Lung (tissue), 16 donors: ENCODE measurements around the gene ADPRS. TPM values are rescaled to one million over a fixed set of nuclear protein-coding genes. Genes with fewer than 3 reads are reported as not detected.
A peak's percentile ranks its signal among the peaks of the same experiment; 100 is the strongest.

Experiments
- ATAC-seq: fragments of 200-7000 bp; cut with Tn5 transposase; one replicate; pipeline ENCODE4 v1.9.1; 2020; ENCODE audit warnings: moderate number of reproducible peaks; ENCODE audit not compliant: insufficient read depth, low FRiP score
- DNase-seq, 3 donors: peaks; one replicate each; pipeline ENCODE4 v3.0.0-alpha.2; 2013 to 2017
- H3K27ac ChIP-seq, 2 donors: one replicate each; pipeline ENCODE4 v1.5.1; 2013; ENCODE audit warnings: mild to moderate bottlenecking in 2 of 2, moderate library complexity in 2 of 2, control low read depth in 1 of 2, inconsistent platforms in 1 of 2, low read depth in 1 of 2, low read length in 1 of 2
- H3K27me3 ChIP-seq, 3 donors: one replicate each; pipeline ENCODE4 v1.5.1; 2013; ENCODE audit warnings: low read length in 2 of 3; ENCODE audit not compliant: control insufficient read depth in 3 of 3, insufficient read depth in 3 of 3
- H3K36me3 ChIP-seq, 4 donors: one replicate each; pipeline ENCODE4 v1.5.1; 2013; ENCODE audit warnings: low read length in 4 of 4, mild to moderate bottlenecking in 1 of 4, moderate library complexity in 1 of 4; ENCODE audit not compliant: control insufficient read depth in 4 of 4, insufficient read depth in 4 of 4
- H3K4me1 ChIP-seq, 5 donors: one replicate each; pipeline ENCODE4 v1.5.1; 2013; ENCODE audit warnings: low read length in 5 of 5, mild to moderate bottlenecking in 2 of 5, moderate library complexity in 1 of 5; ENCODE audit not compliant: control insufficient read depth in 5 of 5, insufficient read depth in 5 of 5
- H3K4me3 ChIP-seq: one replicate; pipeline ENCODE4 v1.5.1; 2013; ENCODE audit warnings: mild to moderate bottlenecking, control low read depth, moderate library complexity
- H3K9ac ChIP-seq, 2 donors: one replicate each; pipeline ENCODE4 v1.5.1; 2013; ENCODE audit warnings: low read length in 2 of 2, control low read depth in 1 of 2; ENCODE audit not compliant: insufficient read depth in 1 of 2
- H3K9me3 ChIP-seq, 4 donors: one replicate each; pipeline ENCODE4 v1.5.1; 2013; ENCODE audit warnings: low read length in 3 of 4, mild to moderate bottlenecking in 1 of 4, moderate library complexity in 1 of 4; ENCODE audit not compliant: control insufficient read depth in 4 of 4, insufficient read depth in 3 of 4
- WGBS, 2 donors: extraction: QIAGEN DNeasy Blood & Tissue Kit; methylation state at CpG; one replicate each; pipeline ENCODE4 v1.1.7; 2013; 5-methylcytosine and 5-hydroxymethylcytosine counted together
- long read RNA-seq, 5 donors: transcript quantifications; one replicate each; lab custom pipeline, GENCODE V29; 2026
- polyA plus RNA-seq, 2 donors: library from polyadenylated mRNA; stranded (reverse); fragments of 200-250 nt; gene quantifications; one replicate each; pipeline ENCODE4 v1.2.1, GENCODE V29; 2013
- total RNA-seq, 2 donors: library from RNA; depleted of rRNA in 1 of 2; stranded (reverse); fragments of >200 nt in 1 of 2; gene quantifications; one replicate each; pipeline ENCODE4 v1.2.1, GENCODE V29; 2014 to 2021
- TF ChIP-seq, protein P1 (sequence below): IDR thresholded peaks from 2 replicates; pipeline ENCODE4 v1.5.1; 2012; ENCODE audit warnings: mild to moderate bottlenecking; ENCODE audit errors: control extremely low read depth, extremely low read depth
- donor health status: control.
- donor health status: control.
- donor health status: Bipolar disorder and iron deficiency.
- donor health status: healthy.
- donor health status: DM: yes; HTN: yes; CAD: no.

The ADPRS gene, protein sequence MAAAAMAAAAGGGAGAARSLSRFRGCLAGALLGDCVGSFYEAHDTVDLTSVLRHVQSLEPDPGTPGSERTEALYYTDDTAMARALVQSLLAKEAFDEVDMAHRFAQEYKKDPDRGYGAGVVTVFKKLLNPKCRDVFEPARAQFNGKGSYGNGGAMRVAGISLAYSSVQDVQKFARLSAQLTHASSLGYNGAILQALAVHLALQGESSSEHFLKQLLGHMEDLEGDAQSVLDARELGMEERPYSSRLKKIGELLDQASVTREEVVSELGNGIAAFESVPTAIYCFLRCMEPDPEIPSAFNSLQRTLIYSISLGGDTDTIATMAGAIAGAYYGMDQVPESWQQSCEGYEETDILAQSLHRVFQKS
- 10 to 100 TPM; 22.0 to 44.3 TPM for total RNA-seq
- 10 to 100 TPM; 29.9 to 35.2 TPM for polyA plus RNA-seq
- long read RNA-seq, donor 1, transcript ADPRHL2-201 (6 exons, 1,668 nt), result major isoform, 11 of 42 reads
- long read RNA-seq, donor 1, partial matches to known transcripts, result 31 of 42 reads
- long read RNA-seq, donor 1, other reads (novel, unspliced or antisense), result 0 of 42 reads
- long read RNA-seq, donor 2, transcript ADPRHL2-201 (6 exons, 1,668 nt), result major isoform, 6 of 16 reads
- long read RNA-seq, donor 2, partial matches to known transcripts, result 10 of 16 reads
- long read RNA-seq, donor 2, other reads (novel, unspliced or antisense), result 0 of 16 reads
- long read RNA-seq, donor 3, transcript ADPRHL2-201 (6 exons, 1,668 nt), result major isoform, 6 of 17 reads
- long read RNA-seq, donor 3, partial matches to known transcripts, result 11 of 17 reads
- long read RNA-seq, donor 3, other reads (novel, unspliced or antisense), result 0 of 17 reads
- long read RNA-seq, donor 4, partial matches to known transcripts, result 13 of 17 reads
- long read RNA-seq, donor 4, other reads (novel, unspliced or antisense), result 0 of 17 reads
- long read RNA-seq, donor 5, transcript ADPRHL2-201 (6 exons, 1,668 nt), result major isoform, 17 of 42 reads
- long read RNA-seq, donor 5, partial matches to known transcripts, result 25 of 42 reads
- long read RNA-seq, donor 5, other reads (novel, unspliced or antisense), result 0 of 42 reads

DNA sequence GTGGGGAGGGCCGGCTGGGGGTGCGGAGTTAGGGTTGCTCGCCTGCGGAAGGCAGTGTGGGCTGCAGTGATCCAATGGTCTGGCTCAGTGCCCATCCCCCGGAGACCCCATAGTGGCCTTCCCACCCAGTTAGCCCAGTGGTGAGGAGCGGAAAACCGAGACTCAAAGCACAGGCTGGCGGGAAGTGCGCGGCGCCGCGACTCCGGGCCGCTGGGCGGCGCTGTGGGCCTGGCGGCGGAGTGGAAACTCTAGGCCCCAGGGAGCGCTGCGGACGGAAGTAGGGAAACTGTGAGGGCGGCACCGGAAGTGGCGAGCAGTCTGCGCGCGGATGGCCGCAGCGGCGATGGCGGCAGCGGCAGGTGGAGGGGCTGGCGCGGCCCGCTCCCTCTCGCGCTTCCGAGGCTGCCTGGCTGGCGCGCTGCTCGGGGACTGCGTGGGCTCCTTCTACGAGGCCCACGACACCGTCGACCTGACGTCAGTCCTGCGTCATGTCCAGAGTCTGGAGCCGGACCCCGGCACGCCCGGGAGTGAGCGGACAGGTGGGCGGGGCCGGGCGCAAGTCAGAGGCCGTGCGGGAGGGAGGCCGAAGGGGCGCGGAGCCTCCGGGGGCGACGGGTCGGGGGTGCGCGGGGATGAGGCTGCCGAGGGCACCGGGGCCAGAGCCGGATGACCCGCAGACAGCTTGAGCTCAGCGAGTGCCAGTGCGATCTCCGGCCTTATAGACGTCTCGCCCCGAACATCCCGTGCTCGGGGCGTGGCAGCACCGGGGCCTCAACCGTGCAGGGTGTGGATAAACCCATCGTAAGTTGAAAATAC lies at the start of gene ADPRS:
Gene ADPRS, plus strand, starts transcription at position 316 of the 816 bp plus-strand sequence. Its CDS starts 13 bp downstream, at position 329.
- 1% methylated on average over 81 to 84 of the region's 84 CpGs for WGBS, 2 donors
- TF ChIP-seq, protein P1, sequence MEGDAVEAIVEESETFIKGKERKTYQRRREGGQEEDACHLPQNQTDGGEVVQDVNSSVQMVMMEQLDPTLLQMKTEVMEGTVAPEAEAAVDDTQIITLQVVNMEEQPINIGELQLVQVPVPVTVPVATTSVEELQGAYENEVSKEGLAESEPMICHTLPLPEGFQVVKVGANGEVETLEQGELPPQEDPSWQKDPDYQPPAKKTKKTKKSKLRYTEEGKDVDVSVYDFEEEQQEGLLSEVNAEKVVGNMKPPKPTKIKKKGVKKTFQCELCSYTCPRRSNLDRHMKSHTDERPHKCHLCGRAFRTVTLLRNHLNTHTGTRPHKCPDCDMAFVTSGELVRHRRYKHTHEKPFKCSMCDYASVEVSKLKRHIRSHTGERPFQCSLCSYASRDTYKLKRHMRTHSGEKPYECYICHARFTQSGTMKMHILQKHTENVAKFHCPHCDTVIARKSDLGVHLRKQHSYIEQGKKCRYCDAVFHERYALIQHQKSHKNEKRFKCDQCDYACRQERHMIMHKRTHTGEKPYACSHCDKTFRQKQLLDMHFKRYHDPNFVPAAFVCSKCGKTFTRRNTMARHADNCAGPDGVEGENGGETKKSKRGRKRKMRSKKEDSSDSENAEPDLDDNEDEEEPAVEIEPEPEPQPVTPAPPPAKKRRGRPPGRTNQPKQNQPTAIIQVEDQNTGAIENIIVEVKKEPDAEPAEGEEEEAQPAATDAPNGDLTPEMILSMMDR, result peak; percentile 97
- no peaks in the 10 kb centered on the region for H3K27me3 ChIP-seq
- H3K9ac ChIP-seq, result peak within 1 kb of the TSS; percentile 41 to 65
- H3K9me3 ChIP-seq, result no peaks in the 10 kb centered on the region
- peaks cover 3 to 27% (median 23%) of the 10 kb centered on the region in 4 donors for H3K36me3 ChIP-seq
- H3K4me3 ChIP-seq, result peak within 1 kb of the TSS; percentile 94
- ATAC-seq, result peak; percentile 94
- H3K4me1 ChIP-seq, result peaks cover 0 to 19% (median 4%) of the 10 kb centered on the region in 5 donors
- peak within 1 kb of the TSS; percentile 82 to 95 for H3K27ac ChIP-seq
- DNase-seq, result peak; percentile 90 to 95 (median 91)

DNA sequence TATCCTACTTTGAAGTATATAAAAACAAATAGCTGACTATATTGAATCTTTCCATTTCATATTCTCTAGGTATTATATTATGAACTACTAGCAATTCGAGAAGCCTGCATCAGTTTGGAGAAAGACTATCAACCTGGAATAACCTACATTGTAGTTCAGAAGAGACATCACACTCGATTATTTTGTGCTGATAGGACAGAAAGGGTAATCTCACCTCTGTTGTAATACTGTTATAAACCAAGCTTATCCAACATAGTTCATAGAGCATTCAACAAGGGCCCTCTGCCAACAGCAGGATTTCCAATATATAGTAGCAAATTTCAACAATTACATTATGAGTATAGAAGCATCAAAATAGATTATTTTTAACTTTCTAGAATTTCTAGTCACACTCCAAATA lies 48.5 kb upstream of the ADPRS start:
- WGBS, 2 donors, result 93 to 99% methylated on average over 2 of the region's 2 CpGs
- Histone ChIP-seq H3K9ac (no peak overlapping the region), H3K9me3 (no peaks in the 10 kb centered on the region), H3K4me3 (no peak overlapping the region), H3K36me3 (peaks cover 9 to 32% (median 12%) of the 10 kb centered on the region in 4 donors), H3K27me3 (no peaks in the 10 kb centered on the region), H3K27ac (no peak overlapping the region), H3K4me1 (no peaks in the 10 kb centered on the region)
- DNase-seq (no peak), ATAC-seq (no peak)
- TF ChIP-seq, protein P1, result no peak

DNA sequence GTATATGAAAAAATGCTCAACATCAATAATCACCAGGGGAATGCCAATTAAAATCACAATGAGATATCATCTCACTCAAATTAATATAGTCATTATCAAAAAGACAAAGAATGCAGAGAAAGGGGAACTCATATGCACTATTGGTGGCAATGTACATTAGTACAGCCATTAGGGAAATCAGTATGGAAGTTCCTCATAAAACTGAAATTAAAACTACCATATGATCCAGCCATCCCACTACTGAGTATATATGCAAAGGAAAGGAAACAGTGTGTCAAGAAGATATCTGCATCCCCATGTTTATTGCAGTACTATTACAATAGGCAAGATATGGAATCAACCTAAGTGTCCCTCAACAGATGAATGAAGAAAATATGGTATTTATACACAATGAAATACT lies 36.9 kb upstream of the ADPRS start:
- H3K27me3 ChIP-seq, result no peaks in the 10 kb centered on the region
- H3K36me3 ChIP-seq, result peaks cover 12 to 39% (median 22%) of the 10 kb centered on the region in 4 donors
- DNase-seq (no peak), ATAC-seq (no peak)
- TF ChIP-seq, protein P1, result no peak
- H3K4me1 ChIP-seq, result no peaks in the 10 kb centered on the region
- H3K9ac ChIP-seq, result no peak overlapping the region
- H3K4me3 ChIP-seq, result no peak overlapping the region
- peaks cover 0 to 3% (median under 1%) of the 10 kb centered on the region in 4 donors for H3K9me3 ChIP-seq
- no peak overlapping the region for H3K27ac ChIP-seq
